AG08395 (cell line): ENCODE measurements around the gene KDELR1.
A peak's percentile ranks its signal among the peaks of the same experiment; 100 is the strongest.
"Not testable (repeated sequence)": the region's sequence is repeated elsewhere in the genome, so short reads cannot be mapped to it uniquely, and the experiment has no call there.

Experiments
- DNase-seq: peaks from one replicate; pipeline ENCODE4 v3.0.0; 2012; ENCODE audit warnings: mixed read lengths, low spot score

The KDELR1 gene

DNA sequence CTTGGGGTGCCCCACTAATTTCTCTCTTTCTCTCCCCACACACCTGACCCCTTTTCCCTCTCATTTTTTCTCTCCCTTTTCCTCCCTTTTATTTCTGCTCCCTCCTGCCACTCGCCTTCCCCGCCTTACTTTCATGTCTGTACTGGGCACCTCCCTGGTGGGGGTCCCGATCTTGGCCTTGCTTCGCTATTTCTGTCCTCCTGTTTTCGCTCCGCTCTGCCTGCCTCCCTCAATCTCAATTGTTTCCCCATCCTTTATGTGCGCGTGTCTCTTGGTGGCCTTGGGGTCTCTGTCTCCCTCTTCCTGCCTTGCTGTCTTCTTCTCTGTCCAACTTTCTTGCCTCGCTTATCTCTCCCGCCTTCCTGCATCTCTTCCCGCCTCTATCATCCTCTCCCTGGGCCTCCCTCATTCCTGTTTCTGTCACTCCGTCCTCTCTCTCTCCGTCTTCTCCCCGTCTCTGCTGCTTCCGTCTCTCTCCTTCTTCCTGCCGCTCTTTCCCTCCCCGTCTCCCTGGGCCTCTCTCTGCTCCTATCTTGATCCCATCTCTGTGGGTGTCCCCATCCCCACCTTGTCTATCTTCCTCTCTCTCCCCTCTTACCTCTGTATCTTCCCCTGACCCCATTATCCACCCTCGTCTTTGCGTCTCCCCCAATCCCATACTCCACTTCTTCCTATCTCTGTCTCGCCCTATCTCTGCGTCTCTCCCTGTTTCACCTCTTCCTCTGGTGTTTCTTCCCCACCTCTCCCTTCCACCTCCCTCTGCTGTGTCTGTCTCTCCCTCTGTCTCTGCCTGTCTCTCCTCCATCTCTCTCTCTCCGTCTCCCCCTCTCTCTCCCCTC is 6.1 kb upstream of the KDELR1 start:
- DNase-seq = no peak

DNA sequence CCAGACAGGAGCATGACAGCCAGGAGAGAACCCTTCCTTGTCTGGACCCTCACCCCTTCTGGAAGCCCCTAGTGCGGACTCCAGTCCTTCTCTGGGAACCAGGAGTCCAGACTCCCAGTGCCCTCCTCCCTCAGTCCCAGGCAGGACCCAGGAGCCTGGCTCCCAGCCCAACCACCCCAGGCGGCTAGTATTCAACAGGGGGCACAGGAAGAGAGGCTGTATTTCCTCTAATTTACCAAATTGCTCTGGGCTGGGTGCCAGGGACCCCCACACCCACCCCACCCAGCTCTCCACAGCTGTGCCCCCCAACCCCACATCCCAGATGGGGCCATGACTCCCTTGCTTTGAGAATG is 5.4 kb upstream of the KDELR1 start:
- no peak for DNase-seq

DNA sequence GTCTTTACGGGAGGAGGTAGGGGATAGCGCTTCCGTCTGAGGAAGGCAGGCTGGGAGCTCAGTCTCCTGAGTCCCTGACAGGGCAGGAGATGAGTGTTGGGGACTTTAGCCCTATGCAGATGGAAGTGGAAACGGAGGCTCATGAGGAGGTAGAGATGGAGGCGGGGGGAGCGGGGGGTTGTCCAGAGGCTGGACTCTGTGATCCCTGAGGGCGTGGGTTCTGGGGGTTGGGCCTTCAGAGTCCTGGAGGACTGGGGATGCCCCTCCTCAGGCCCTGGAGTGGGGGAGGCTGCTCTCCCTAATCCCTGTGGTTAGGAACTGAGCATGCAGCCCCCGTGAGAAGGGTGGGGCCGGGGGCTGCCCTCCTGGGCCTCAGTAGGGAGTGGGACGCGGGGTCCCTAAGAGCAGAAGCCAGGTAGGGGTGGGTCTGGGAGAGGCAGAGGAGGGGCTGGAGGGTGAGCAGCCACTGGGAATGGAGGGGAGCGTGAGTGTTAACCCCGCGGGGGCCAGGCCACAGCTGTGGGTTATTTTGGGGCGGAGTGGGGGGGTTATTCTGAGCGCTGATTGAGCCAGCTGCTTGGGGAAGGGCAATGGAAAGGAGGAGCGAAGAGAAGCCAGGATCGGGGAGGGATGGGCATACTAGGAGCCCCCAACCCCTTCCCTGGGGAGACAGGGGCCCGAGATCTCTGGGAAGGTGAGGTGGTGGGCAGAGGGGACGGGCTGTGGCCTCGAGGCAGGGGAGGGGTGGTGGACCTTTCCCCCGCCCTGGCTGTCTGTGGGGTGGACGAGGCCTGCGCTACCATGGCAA is 4.9 kb upstream of the KDELR1 start:
- no peak for DNase-seq

DNA sequence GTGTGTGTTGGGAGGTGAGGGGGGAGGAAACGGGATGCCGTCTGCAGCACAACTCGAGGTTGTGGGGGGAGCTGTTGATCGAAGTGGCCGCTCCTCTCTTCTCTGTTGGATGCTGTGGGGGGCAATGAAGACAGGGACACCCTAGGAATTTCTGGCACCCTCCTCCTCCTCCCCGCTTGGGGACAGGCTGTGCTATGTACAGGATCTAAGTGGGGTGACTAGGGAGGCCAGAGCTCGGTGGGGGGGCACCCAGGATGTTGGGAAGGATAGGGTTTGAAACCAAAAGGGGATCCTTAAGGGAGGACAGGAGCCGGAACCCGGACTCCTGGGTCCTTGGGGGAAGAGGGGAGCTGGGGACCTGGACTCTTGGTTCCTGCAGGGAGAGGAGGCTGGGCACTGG is 4.1 kb upstream of the KDELR1 start:
- no peak for DNase-seq

DNA sequence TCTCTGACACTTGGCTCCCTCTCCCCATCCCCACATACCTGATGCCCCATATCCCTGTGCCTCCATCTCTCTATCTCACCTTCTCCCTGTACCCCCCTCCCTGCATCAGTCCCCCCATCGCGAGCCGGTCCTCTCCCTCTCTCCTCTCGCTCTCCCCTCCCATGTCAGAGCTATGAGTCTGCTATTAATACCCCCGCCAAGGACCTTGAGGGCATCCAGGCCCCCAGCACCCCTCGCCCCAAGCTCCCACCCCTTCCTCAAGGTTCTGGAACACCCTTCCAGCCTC is 3.8 kb upstream of the KDELR1 start:
- DNase-seq = no peak

DNA sequence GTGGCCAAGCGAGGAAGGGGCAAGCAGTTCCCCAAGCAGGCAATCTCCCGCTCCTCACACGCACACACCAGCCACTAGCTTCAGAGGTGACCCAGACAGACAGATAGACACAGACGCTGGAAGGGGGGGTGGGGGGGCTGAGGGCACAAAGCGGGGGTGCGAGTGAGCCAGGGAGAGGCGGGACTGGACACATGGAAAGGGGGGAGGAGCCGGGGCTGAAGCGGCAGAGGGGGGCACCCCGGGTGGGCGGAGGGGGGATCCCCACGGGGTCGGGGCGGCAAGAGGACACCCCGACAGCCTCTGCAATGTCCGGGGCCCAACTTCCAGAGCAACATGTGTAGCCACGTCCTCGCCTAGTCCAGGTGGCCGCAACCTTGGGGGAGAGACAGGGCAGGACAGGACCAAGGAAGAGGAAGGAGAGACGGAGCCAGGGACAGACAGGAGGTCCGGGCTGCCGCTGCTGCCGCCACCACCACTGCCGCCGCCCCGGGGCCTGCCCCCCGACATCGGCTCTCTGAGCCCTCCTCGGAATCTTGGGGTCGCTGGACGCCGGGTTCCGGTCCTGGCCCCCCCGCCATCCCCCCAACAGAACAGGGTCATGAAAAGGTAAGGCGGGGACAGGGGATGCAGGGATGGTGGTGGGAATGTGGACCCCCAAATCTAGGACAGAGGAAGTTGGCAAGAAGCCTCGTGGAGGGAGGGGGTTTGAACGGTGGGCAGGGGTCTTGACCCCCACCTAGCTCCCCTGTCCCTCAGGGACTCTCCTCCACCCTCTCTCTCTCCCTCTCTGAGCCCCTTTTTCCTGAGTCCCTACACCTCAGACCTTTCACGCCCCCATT is 3.2 kb upstream of the KDELR1 start:
- no peak for DNase-seq

DNA sequence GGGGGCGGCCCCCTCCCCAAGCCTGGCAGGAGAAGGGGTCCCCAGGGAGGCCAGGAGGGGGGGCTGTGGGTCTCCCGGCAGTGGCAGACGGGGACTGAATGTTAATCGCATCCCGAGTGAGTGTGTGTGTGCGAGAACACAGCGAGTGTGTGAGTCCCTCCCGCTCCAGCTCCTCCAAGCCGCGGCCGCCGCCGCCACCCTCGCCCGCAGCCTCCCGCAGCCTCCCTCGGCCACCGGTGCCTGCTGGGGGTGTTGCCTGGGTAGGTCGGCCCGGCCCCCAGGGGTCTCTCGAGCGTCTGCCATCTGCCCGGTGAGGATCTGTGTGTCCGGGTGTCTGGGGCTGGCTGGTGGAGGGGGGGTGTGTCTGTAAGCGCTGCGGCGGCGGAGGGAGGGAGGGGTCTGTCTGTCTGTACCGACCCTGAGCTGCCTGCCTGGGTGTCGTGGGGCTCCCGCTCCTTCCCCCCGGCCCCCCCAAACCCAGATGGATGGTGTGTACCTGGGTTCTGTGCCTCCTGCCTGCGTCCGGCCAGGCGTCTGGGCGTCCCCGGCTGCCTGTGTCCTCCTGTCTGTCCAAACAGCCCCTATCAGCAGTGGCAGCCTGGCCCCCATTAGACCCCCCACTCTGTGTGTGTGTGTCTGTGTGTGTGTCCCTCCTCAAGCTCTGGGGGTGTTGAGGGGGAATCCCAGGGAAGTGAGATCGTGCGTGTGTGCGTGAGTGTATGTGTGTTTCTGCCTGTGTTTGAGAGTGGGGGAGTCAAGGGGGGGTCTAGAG is 2.4 kb upstream of the KDELR1 start, which contains the start of gene GRIN2D:
Gene GRIN2D, plus strand, starts transcription at position 110 of the 772 bp plus-strand sequence. CDS start 4,725 bp downstream, outside the sequence.
- no peak for DNase-seq

DNA sequence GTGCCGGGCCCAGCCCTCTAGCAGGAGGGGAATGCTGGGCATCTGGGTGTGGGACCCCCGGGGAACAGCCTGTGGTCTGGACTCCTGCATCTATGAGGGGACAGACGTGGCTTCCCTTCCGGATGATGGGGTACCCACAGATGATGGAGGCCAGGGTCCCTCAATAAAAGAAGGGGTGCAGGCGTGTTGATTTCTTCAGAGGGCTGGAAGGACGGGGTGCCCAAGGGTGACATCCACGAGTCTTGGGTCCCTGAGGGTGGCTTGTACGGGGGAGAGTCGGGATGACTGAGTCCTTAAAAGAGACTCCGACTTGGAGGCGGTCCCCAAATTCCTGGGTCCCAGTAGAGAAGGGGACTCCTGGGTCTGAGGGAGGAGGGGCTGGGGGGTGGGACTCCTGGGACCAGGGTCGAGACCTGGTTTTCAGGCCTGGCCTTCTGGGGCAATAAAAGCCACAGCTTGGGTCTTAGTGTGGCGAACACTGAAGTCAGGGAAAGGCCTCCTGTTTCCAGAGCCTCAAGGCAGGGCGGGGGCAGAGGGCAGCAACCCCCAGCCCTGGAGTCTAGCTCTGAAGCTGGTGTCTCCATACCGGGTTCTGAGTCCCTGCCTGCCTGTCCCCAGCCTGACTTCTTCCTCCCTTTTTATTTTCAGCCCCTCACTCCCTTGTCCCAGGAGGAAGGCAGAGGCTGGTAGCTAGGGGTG is 1.7 kb upstream of the KDELR1 start:
- DNase-seq = no peak

DNA sequence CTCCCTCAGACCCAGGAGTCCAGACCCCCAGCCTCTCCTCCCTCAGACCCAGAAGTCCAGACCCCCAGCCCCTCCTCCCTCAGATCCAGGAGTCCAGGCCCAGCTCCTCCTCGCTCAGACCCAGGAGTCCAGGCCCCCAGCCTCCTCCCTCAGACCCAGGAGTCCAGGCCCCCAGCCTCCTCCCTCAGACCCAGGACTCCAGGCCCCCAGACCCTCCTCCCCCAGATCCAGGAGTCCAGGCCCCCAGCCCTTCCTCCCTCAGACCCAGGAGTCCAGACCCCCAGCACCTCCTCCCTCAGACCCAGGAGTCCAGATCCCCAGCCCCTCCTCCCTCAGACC is 624 bp upstream of the KDELR1 start:
- DNase-seq = not testable (repeated sequence)

DNA sequence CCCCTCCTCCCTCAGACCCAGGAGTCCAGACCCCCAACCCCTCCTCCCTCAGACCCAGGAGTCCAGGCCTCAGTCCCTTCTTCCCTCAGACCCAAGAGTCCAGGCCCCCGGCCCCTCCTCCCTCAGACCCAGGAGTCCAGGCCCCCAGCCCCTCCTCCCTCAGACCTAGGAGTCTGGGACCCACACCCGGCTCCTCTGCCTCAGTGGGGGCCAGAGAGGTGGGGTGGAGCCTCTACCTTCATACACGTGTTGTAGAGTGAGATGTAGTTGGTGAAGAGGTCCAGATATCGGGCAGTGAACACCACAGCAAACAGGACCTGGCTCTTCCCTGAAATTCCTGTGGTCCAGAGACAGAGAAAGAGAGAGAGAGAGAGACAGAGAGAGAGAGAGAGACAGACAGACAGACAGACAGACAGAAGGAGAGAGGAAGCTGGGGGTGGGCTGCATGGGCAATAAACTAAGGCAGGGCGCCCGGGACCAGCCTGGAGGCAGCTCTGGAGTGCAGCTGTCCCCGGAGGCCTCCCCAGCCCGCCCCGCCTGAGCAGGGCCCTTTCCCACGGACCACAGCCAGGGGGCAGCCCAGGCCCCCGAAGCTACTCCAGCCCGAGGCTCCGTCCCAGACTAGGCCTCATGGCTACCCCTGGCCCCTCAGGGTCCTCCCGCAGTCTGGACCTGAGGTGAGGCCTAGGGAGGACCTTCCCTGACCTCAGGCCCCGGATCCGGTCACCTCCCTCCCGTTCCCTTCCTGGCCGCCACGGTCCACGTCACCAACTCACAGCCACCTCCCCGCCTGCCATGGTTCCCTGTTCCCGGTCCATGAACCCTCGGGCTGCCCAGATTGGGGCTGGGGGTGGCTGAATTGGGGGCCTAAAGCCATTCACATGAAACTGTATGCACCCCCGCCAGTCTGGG is 907 bp downstream of the KDELR1 start:
- peak; percentile 57 for DNase-seq

DNA sequence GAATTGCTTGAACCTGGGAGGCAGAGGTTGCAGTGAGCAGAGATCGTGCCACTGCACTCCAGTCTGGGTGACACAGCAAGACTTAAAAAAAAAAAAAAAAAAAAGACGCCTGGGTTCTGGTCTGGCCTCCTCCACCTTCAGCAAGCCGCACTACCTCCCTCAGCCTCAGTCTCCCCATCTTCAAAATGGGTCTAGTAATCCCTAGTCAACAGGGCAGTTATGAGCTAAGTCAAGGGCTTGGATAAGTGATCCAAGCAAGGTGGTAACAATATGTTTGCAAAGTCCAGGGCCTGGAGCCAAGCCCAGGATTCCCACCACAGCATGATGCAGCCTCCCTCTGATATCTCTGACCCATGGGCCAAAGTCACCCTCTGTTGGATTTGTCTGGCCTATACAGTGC is 4.4 kb downstream of the KDELR1 start:
- DNase-seq = no peak

DNA sequence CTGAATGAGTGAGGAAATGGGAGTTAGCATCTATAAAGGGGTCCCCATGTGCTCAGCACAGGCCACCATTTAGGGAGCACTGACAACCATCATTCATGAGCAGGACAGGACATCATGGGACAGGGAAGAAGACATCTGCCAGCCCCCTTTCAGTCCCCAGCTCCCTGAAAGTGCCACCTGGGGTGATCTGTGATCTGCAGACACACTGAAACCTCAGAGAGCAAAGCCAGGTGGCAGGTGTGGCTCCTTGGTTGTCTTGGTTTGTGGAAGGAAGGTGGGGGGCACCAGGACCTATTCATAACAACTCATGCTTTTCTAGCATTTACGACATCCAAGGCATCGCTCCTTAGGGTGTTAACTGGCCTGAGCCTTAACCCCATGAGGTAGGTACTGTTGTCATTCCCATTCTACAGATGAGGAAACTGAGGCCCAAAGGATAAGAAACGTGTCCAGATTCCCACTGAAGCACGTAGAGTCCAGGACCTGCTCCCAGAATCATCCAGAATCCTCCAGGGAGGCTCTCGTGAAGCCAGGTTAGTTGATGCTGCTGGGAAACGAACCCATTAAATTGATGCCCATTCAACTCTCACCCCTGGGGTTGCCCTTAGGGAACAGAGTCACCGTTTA is 5.8 kb downstream of the KDELR1 start:
- DNase-seq = no peak

DNA sequence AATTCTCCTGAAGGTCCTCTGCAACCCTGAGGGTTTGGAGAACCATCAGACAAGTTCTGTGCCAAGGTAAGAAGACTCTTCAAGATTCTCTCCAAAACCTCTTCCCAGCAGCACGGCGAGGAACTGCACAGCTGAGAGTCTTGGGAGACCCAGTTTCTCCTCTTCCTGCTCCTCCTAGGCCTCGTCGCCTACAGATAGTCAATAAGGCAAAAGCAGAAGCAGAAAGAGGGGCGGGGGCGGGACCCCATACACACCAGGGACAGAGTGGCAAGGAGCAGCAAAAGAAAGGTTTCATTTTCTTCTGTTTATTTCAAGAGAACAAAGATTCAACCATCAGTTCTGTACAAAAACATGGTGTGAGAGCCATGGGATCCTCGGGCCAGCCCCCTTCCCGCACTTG is 9.1 kb downstream of the KDELR1 start:
- DNase-seq = no peak

DNA sequence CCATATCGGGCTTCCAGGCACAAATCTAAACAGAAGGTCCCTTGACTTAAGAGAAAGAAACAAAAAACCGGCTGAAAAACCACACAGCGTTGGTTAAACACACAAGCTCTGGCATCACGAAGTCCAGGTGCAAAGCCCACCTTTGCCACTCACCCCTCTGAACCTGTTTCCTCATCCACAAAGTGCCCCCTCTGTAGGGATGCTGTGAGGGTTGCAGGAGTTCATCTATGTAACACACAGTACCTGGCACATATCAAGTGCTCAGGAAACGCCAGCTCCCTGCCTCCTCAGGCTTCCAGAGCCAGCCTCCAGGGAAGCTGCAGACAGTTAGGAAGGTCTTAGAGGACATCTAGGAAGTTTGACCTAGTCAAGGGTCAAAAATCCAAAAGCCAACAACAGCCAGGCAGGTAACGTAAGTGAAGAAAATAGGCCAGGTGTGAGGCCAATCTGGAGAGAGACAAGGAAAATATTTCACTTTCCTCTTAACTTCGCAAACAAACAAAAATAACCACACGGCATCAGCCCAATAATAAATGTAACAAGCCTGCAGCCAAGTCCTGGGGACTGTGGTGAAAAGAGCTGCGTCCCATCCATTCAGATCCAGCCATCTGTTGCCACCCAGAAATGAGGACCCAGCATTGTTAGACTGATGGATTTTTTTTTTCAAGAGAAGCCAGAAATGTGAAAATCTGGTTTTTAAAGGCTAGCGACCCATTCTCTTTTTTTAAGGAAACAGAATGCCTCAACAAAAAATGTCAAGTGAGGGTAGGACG is 10.0 kb downstream of the KDELR1 start:
- no peak for DNase-seq

DNA sequence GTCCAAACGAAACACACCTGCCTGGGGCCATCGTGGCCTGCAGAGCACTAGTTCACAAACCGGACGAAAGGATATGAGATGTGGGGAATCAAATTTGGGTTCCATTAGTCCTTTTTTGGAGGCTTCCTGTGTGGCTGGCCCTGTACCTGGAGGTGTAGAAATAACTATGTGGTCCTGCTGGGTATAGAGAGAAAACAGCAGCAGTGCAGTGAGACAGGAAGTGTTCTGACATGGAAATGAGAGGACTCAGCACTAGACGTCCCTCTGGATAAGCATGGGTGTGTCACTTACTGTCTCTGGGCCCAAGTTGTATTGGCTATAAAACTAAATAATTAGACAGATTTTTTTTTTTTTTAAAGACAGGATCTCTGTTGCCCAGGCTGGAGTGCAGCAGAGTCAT is 12.3 kb downstream of the KDELR1 start:
- no peak for DNase-seq

DNA sequence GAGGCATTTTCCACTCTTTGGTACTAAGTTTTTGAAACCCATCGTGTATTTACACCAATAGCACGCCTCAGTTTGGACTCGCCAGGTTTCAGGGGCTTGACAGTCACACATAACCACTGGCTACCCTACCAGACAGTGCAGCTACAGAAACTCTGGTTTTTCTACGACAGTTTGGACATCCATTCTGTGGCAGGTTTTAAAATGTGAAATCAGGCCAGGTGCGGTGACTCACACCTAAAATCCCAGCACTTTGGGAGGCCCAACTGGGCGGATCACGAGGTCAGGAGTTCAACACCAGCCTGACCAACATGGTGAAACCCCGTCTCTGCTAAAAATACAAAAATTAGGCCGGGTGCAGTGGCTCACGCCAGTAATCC is 13.2 kb downstream of the KDELR1 start:
- DNase-seq = no peak

DNA sequence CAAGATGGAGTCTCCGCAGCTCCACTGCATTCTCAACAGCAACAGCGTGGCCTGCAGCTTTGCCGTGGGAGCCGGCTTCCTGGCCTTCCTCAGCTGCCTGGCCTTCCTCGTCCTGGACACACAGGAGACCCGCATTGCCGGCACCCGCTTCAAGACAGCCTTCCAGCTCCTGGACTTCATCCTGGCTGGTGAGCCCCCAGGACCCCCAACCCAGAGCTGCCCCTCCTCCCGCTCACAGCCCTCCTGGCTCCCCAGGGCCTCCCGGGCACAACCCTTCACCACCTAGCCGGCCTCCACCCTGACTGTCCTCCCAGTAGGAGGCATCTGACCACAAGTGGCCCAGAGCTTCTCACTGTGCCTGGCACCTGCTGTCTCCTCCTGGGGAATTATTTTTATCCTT is 17.8 kb downstream of the KDELR1 start:
- no peak for DNase-seq

DNA sequence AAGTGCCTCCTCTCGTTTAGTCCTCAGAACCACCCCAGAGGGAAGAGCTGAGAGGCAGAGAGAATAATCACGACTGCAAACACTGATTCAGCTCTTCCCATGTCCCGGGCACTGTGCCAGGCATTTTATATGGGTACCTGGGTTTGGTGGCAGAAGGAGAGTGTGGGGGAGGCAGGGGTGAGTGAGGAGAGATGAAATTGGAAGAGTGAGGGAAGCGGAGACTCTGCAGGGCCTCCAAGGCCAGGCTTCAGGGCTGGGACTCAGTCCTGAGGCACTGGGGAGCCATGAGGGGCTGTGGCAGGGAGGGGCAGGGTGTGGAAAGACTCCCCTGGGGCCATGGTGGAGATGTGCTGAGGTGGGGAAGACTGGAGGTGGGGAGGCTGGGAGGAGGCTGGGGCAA is 18.4 kb downstream of the KDELR1 start:
- no peak for DNase-seq

DNA sequence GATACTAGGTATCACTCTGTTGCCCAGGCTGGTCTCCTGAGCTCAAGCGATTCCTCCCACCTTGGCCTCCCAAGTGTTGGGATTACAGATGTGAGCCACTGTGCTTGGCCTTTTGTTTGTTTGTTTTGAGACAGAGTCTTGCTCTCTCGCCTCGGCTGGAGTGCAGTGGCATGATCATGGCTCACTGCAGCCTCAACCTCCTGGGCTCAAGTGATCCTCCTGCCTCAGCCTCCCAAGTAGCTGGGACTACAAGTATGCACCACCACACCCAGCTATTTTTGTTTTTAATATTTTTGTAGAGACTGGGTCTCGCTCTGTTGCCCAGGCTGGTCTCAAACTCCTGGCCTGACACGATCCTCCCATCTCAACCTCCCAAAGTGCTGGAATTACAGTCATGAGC is 19.6 kb downstream of the KDELR1 start:
- DNase-seq = not testable (repeated sequence)
